ENCODE results near the gene C2orf74.

C2orf74 gene

DNA sequence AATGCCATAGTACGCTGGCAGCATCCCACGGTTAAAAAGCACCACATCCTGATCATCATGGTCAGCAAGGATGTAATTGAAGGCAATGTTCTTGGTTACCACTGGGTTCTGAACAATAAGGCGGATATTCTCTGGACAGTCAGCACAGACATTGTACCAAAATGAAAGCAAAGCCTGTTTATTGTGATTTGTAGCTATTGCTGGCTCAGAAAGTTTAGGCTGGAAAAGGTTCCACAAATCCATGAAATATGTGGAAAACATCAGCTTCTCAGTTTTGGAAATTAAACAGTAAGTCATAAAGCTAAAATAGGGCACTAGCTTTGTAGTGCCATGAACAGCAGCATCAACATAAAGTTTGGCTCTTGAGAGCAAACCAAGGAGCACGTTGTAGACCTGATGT is 52.2 kb downstream of the C2orf74 start:
- DNase-seq (ENCODE audit: low read depth in 3 of 3), result no peak
